Osteoblast (primary cell): ENCODE results near the gene HMCES. TPM values are rescaled to one million over a fixed set of nuclear protein-coding genes. Genes with fewer than 3 reads are reported as not detected.

Source experiments
- DNase-seq: peaks from one replicate; pipeline ENCODE4 v3.0.0; 2011; ENCODE audit warnings: low spot score, mixed read lengths; ENCODE audit not compliant: insufficient read length; ENCODE audit errors: missing footprints
- H2AFZ ChIP-seq: 2 replicates; pipeline ENCODE4 v1.6.0; 2011; ENCODE audit warnings: mild to moderate bottlenecking, low read length
- H3K27ac ChIP-seq: 2 replicates; pipeline ENCODE4 v1.5.1; 2011; ENCODE audit warnings: mild to moderate bottlenecking, low read depth, low read length, moderate library complexity
- H3K27me3 ChIP-seq: 2 replicates; pipeline ENCODE4 v1.6.0; 2012; ENCODE audit warnings: mild to moderate bottlenecking, control low read depth, inconsistent platforms, low read length, moderate library complexity; ENCODE audit not compliant: insufficient read depth
- H3K36me3 ChIP-seq: 2 replicates; pipeline ENCODE4 v1.5.1; 2011; ENCODE audit warnings: mild to moderate bottlenecking, low read length, control low read depth, moderate library complexity; ENCODE audit not compliant: insufficient read depth
- H3K4me1 ChIP-seq: 2 replicates; pipeline ENCODE4 v1.5.1; 2011; ENCODE audit warnings: mild to moderate bottlenecking, low read length, control low read depth, moderate library complexity; ENCODE audit not compliant: insufficient read depth
- H3K4me2 ChIP-seq: 2 replicates; pipeline ENCODE4 v1.6.0; 2011; ENCODE audit warnings: mild to moderate bottlenecking, low read length; ENCODE audit not compliant: insufficient read depth
- H3K4me3 ChIP-seq: fragments of 200-600 bp; sonication (generic); 3 replicates; pipeline ENCODE4 v1.5.1; 2012; ENCODE audit warnings: mild to moderate bottlenecking, low read length, inconsistent platforms; ENCODE audit not compliant: insufficient read depth
- H3K79me2 ChIP-seq: 2 replicates; pipeline ENCODE4 v1.6.0; 2012; ENCODE audit warnings: mild to moderate bottlenecking, low read length, control low read depth, inconsistent platforms; ENCODE audit not compliant: insufficient read depth
- H3K9me3 ChIP-seq: 2 replicates; pipeline ENCODE4 v1.5.1; 2011; ENCODE audit warnings: low read depth, low read length, control low read depth
- H4K20me1 ChIP-seq: 2 replicates; pipeline ENCODE4 v1.6.0; 2012; ENCODE audit warnings: mild to moderate bottlenecking, low read length, control low read depth; ENCODE audit not compliant: insufficient read depth
- total RNA-seq: library from RNA; depleted of rRNA; stranded (reverse); fragments of >200 nt; gene quantifications from 2 replicates; pipeline ENCODE4 v1.2.3, GENCODE V29; 2012
- TF ChIP-seq, protein P1 (sequence below): IDR thresholded peaks from 2 replicates; pipeline ENCODE4 v1.5.1; 2011; ENCODE audit warnings: mild to moderate bottlenecking, low read depth, low read length, moderate library complexity; ENCODE audit errors: extremely low read depth

Gene HMCES
- total RNA-seq, 1 donor: 10.5 TPM

DNA sequence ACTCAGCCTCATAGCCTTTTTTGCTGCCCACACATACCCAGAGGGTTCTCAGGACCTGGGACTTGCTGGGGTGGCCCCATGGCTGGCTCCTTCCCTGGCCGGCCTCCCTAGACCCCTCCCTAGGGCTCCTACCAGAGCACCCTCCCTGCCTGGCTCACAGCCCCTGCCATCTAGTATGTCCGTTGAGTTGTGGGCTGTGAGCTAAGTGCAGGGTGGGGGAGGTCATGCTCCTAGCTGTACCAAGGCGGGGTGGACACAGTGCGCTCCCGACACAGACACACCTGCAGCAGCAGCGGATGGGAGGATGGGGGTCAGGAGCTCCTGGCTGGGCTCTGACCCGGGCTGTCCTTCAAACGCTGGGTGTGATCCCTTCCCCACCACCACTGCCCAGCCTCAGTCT, 41.6 kb downstream of the HMCES start:
- peak; percentile 86 for DNase-seq
- Histone ChIP-seq H3K4me3 (no peak overlapping the region), H3K4me1 (peaks cover 4% of the 10 kb centered on the region), H3K4me2 (no peak overlapping the region), H4K20me1 (no peaks in the 10 kb centered on the region), H2AFZ (no peak overlapping the region), H3K36me3 (no peaks in the 10 kb centered on the region), H3K27me3 (no peaks in the 10 kb centered on the region), H3K27ac (no peak overlapping the region), H3K9me3 (no peaks in the 10 kb centered on the region), H3K79me2 (peaks cover 7% of the 10 kb centered on the region)
- TF ChIP-seq, protein P1, sequence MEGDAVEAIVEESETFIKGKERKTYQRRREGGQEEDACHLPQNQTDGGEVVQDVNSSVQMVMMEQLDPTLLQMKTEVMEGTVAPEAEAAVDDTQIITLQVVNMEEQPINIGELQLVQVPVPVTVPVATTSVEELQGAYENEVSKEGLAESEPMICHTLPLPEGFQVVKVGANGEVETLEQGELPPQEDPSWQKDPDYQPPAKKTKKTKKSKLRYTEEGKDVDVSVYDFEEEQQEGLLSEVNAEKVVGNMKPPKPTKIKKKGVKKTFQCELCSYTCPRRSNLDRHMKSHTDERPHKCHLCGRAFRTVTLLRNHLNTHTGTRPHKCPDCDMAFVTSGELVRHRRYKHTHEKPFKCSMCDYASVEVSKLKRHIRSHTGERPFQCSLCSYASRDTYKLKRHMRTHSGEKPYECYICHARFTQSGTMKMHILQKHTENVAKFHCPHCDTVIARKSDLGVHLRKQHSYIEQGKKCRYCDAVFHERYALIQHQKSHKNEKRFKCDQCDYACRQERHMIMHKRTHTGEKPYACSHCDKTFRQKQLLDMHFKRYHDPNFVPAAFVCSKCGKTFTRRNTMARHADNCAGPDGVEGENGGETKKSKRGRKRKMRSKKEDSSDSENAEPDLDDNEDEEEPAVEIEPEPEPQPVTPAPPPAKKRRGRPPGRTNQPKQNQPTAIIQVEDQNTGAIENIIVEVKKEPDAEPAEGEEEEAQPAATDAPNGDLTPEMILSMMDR: no peak

DNA sequence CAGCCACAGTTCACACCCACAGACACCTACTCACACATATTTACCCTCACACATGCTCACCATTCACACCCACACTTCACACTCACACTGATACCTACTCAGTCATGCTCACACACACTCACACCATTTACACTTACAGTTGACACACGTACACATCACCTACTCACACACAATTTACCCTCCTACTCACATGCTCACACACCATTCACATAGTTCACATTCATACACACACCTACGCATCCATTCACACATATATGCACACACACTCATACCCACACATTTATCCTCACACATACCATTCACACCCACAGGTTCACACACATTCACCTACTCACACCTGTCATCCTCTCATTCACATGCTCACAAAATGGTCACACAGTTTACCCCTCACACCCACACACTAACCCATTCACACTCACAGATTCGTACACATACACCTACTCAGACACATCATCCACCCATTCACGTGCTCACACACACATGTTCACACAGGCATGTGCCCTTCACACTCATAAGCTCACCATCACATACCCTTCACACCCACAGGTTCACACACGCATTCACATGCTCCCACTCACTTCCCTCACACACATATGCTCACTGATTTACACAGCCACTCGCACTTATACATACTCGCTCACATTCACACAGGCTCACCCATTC, 42.3 kb downstream of the HMCES start:
- H3K4me3 ChIP-seq: no peak overlapping the region

DNA sequence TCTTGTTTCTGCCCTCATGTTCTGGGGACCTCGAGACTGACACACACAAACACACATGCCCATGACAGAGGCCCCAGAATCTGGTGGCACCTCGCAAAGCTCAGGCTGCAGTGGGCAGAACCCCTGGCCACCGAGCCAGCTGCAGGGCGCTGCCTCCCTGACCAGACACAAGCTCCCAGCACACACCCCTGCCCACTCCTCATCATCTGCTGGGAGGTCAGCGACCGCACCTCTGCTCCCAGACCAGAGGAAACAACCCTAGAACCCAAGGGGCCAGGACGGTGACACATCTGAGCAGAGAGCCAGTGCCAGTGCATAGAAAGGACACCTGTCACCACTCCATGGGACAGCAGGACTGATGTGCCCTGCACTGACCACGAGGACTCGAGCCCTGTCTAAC, 43.2 kb downstream of the HMCES start:
- Histone ChIP-seq H2AFZ (no peak overlapping the region), H3K4me3 (no peak overlapping the region), H3K4me2 (no peak overlapping the region), H3K4me1 (peaks cover 3% of the 10 kb centered on the region), H3K27ac (no peak overlapping the region), H3K9me3 (no peaks in the 10 kb centered on the region), H3K79me2 (peaks cover 4% of the 10 kb centered on the region), H4K20me1 (no peaks in the 10 kb centered on the region), H3K27me3 (no peaks in the 10 kb centered on the region), H3K36me3 (no peaks in the 10 kb centered on the region)
- TF ChIP-seq, protein P1: no peak
- peak; percentile 59 for DNase-seq

More for the DNA sequence above, 42.3 kb downstream of the HMCES start:
- no peak overlapping the region for H2AFZ ChIP-seq
- no peaks in the 10 kb centered on the region for H3K36me3 ChIP-seq
- no peaks in the 10 kb centered on the region for H3K27me3 ChIP-seq
- no peaks in the 10 kb centered on the region for H3K9me3 ChIP-seq
- TF ChIP-seq, protein P1: no peak
- H4K20me1 ChIP-seq: no peaks in the 10 kb centered on the region
- H3K79me2 ChIP-seq: peaks cover 4% of the 10 kb centered on the region
- H3K4me1 ChIP-seq: peaks cover 4% of the 10 kb centered on the region
- peak; percentile 65 for DNase-seq
- no peak overlapping the region for H3K27ac ChIP-seq
- no peak overlapping the region for H3K4me2 ChIP-seq

DNA sequence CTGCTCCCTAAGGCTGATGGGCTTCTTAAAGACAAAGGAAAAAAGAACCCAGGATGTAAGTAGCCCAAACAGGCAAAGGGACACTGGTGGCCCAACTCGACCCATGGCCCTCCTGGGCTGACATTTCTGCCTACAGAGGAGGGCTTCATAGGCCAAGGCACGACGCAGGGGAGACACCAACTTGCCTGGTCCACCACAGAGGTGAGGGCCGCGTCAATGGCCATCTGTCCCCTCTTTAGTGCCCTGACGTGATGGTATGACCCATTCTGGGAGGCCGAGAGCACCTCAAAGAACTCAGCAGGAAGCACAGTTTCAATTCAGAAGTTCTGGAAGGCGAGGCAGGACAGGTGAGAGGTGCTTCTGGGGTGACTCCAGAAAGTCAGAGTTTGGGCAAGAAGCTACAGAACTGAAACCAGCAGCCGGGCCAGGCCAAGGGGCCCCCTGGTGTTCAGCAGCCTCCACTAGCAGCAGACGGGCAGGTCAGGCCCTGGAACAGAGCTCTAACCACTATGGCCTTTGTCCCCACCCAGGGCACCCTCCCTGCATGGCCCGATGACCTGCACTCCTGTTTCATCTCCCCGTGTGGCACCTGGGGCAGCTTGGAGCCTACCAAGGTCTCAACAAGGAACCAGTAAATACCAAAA, 45.1 kb downstream of the HMCES start:
- H3K27me3 ChIP-seq: no peaks in the 10 kb centered on the region
- no peaks in the 10 kb centered on the region for H3K79me2 ChIP-seq
- TF ChIP-seq, protein P1: peak; percentile 28
- no peaks in the 10 kb centered on the region for H3K4me1 ChIP-seq
- DNase-seq: peak; percentile 93
- H3K4me2 ChIP-seq: no peak overlapping the region
- no peak overlapping the region for H3K4me3 ChIP-seq
- no peak overlapping the region for H3K27ac ChIP-seq
- no peaks in the 10 kb centered on the region for H4K20me1 ChIP-seq
- H3K9me3 ChIP-seq: no peaks in the 10 kb centered on the region
- no peak overlapping the region for H2AFZ ChIP-seq
- H3K36me3 ChIP-seq: no peaks in the 10 kb centered on the region
